HCT116 (cell line): ENCODE measurements around the gene RWDD4. TPM values are rescaled to one million over a fixed set of nuclear protein-coding genes. Genes with fewer than 3 reads are reported as not detected.
A peak's percentile ranks its signal among the peaks of the same experiment; 100 is the strongest.

Experiments
- ATAC-seq: fragments of 200-7000 bp; cut with Tn5 transposase; 2 replicates; pipeline ENCODE4 v1.9.1; 2020; ENCODE audit warnings: mild to moderate bottlenecking, moderate library complexity
- Bru-seq: library from RNA; stranded (reverse); fragments of 400-500 nt; gene quantifications from one replicate; lab custom pipeline; 2021; lab: Mats Ljungman, UMichigan
- BruChase-seq, 2 experiments: library from RNA; stranded (reverse); fragments of 400-500 nt; gene quantifications; one replicate each; lab custom pipeline; 2021; lab: Mats Ljungman, UMichigan
- BruUV-seq: library from RNA; stranded (reverse); fragments of 400-500 nt; replicated peaks from 2 replicates; lab custom pipeline; 2021; lab: Mats Ljungman, UMichigan
- CTCF ChIA-PET: fragments of 300-600 bp; sonication (Branson Sonifier 250); formaldehyde crosslinking; loops from one replicate; lab custom pipeline; 2021; ENCODE audit warnings: antibody characterized with exemption; lab: Charles Lee
- POLR2A ChIA-PET: fragments of 300-600, 350-600 bp; sonication (Branson Sonifier 250); formaldehyde crosslinking; loops from one replicate; lab custom pipeline; 2021; ENCODE audit warnings: antibody characterized with exemption; lab: Charles Lee
- RAD21 ChIA-PET, 2 experiments: fragments of 300-600 bp; sonication (Branson Sonifier 250); formaldehyde crosslinking; loops; one replicate each; lab custom pipeline; 2023; ENCODE audit warnings: low total read pairs in 2 of 2; ENCODE audit not compliant: uncharacterized antibody in 2 of 2, unreplicated experiment in 2 of 2, low non-redundant PET in 1 of 2; lab: Charles Lee
- DNase-seq: peaks from one replicate; pipeline ENCODE4 v3.0.0-alpha.2; 2010; ENCODE audit warnings: low read depth, low spot score
- H2AFZ ChIP-seq: fragments of 200-600 bp; shearing (Covaris generic), sonication (generic); 2 replicates; pipeline ENCODE4 v1.6.1; 2017; ENCODE audit warnings: low read depth, mixed run types, mixed read lengths, antibody characterized with exemption, low read length; ENCODE audit not compliant: poor library complexity, severe bottlenecking
- H3K27ac ChIP-seq: 2 replicates; pipeline ENCODE4 v1.5.1; 2012; ENCODE audit warnings: low read depth, low read length
- H3K27me3 ChIP-seq: fragments of 200-600 bp; sonication (generic); 2 replicates; pipeline ENCODE4 v1.6.1; 2016; ENCODE audit warnings: mixed run types, low read length, mixed read lengths; ENCODE audit not compliant: insufficient read depth
- H3K36me3 ChIP-seq, 2 experiments: fragments of 200-500 bp in 1 of 2; fragments of 200-600 bp in 1 of 2; sonication (Bioruptor generic) in 1 of 2; sonication (generic) in 1 of 2; 2 replicates each; pipeline versions ENCODE4 v1.5.1 to v1.6.1; 2014 to 2016; ENCODE audit warnings: low read length in 2 of 2, inconsistent platforms in 1 of 2, mixed read lengths in 1 of 2, mixed run types in 1 of 2; ENCODE audit not compliant: insufficient read depth in 2 of 2, control insufficient read depth in 1 of 2
- H3K4me1 ChIP-seq, 2 experiments: fragments of 200-600 bp in 1 of 2; sonication (generic) in 1 of 2; 2 replicates each; pipeline versions ENCODE4 v1.5.1 to v1.6.1; 2012 to 2017; ENCODE audit warnings: low read length in 2 of 2, inconsistent platforms in 1 of 2, mild to moderate bottlenecking in 1 of 2, mixed read lengths in 1 of 2, mixed run types in 1 of 2, moderate library complexity in 1 of 2; ENCODE audit not compliant: insufficient read depth in 2 of 2, control insufficient read depth in 1 of 2
- H3K4me2 ChIP-seq: fragments of 200-600 bp; sonication (generic); 2 replicates; pipeline ENCODE4 v1.6.1; 2017; ENCODE audit warnings: mixed run types, low read length, mixed read lengths
- H3K4me3 ChIP-seq, 2 experiments: fragments of 200-600 bp in 1 of 2; sonication (generic) in 1 of 2; replicated peaks in 1 of 2; 2 replicates each; pipeline ENCODE4 v1.5.1; 2011 to 2016; ENCODE audit warnings: low read length in 2 of 2, control low read depth in 1 of 2, low read depth in 1 of 2, mild to moderate bottlenecking in 1 of 2, mixed read lengths in 1 of 2, mixed run types in 1 of 2
- H3K79me2 ChIP-seq: fragments of 200-600 bp; sonication (generic); 2 replicates; pipeline ENCODE4 v1.6.1; 2017; ENCODE audit warnings: mild to moderate bottlenecking, mixed run types, low read length, moderate library complexity, mixed read lengths; ENCODE audit not compliant: insufficient read depth
- H3K9ac ChIP-seq: fragments of 200-600 bp; sonication (generic); 2 replicates; pipeline ENCODE4 v1.6.1; 2016; ENCODE audit warnings: low read length, mixed read lengths
- H3K9me2 ChIP-seq: fragments of 200-600 bp; sonication (generic), shearing (Covaris generic); 2 replicates; pipeline ENCODE4 v1.6.1; 2017; ENCODE audit warnings: mixed run types, mild to moderate bottlenecking, moderate library complexity; ENCODE audit not compliant: insufficient read depth
- H3K9me3 ChIP-seq, 2 experiments: fragments of 200-500 bp in 1 of 2; fragments of 200-600 bp in 1 of 2; sonication (Bioruptor generic) in 1 of 2; sonication (generic) in 1 of 2; 2 replicates each; pipeline ENCODE4 v1.6.1; 2014 to 2017; ENCODE audit warnings: low read length in 2 of 2, mixed read lengths in 2 of 2, inconsistent platforms in 1 of 2, low read depth in 1 of 2, mild to moderate bottlenecking in 1 of 2, mixed run types in 1 of 2, moderate library complexity in 1 of 2; ENCODE audit not compliant: control insufficient read depth in 1 of 2, insufficient read depth in 1 of 2
- H4K20me1 ChIP-seq: fragments of 200-600 bp; sonication (generic), shearing (Covaris generic); 2 replicates; pipeline ENCODE4 v1.6.1; 2017; ENCODE audit warnings: mixed run types, mild to moderate bottlenecking, moderate library complexity; ENCODE audit not compliant: insufficient read depth
- EGR1 ChIP-seq: IDR thresholded peaks from 2 replicates; pipeline ENCODE4 v1.6.1; 2012; ENCODE audit warnings: low read depth
- ELF1 ChIP-seq: IDR thresholded peaks from 2 replicates; pipeline ENCODE4 v1.6.1; 2012; ENCODE audit warnings: low read depth, borderline replicate concordance
- FOSL1 ChIP-seq: IDR thresholded peaks from 2 replicates; pipeline ENCODE4 v1.6.1; 2012; ENCODE audit warnings: low read depth
- MAX ChIP-seq: IDR thresholded peaks from 2 replicates; pipeline ENCODE4 v1.6.1; 2012
- POLR2A ChIP-seq: IDR thresholded peaks from 2 replicates; pipeline ENCODE4 v1.7.0; 2011; ENCODE audit warnings: borderline replicate concordance; ENCODE audit not compliant: insufficient read depth, insufficient read length; ENCODE audit errors: extremely low read depth
- POLR2AphosphoS5 ChIP-seq: IDR thresholded peaks from 2 replicates; pipeline ENCODE4 v1.6.1; 2011; ENCODE audit warnings: mild to moderate bottlenecking, low read depth, low read length, moderate library complexity
- RAD21 ChIP-seq: IDR thresholded peaks from 2 replicates; pipeline ENCODE4 v1.6.1; 2012; ENCODE audit warnings: low read depth, mild to moderate bottlenecking
- REST ChIP-seq: IDR thresholded peaks from 2 replicates; pipeline ENCODE4 v1.6.1; 2012; ENCODE audit warnings: low read depth
- SP1 ChIP-seq: IDR thresholded peaks from 2 replicates; pipeline ENCODE4 v1.6.1; 2012; ENCODE audit warnings: low read depth
- TCF7L2 ChIP-seq: IDR thresholded peaks from 2 replicates; pipeline ENCODE4 v1.7.0; 2011; ENCODE audit warnings: borderline replicate concordance, inconsistent platforms; ENCODE audit not compliant: insufficient read depth, insufficient read length; ENCODE audit errors: extremely low read depth
- ZFX ChIP-seq: fragments of 450-650 bp; IDR thresholded peaks from 2 replicates; pipeline ENCODE4 v1.6.1; 2017
- ZNF274 ChIP-seq: fragments of 200-500 bp; sonication (Bioruptor generic); IDR thresholded peaks from 2 replicates; pipeline ENCODE4 v1.6.1; 2014; ENCODE audit warnings: mild to moderate bottlenecking, low read depth, low read length, inconsistent platforms
- intact Hi-C: fragments of 100-400 bp; cut with micrococcal nuclease; formaldehyde crosslinking; loops from 2 replicates; pipeline ENCODE4 v1.10.0; 2022
- long read RNA-seq: library from polyadenylated mRNA; unstranded; transcript quantifications from one replicate; pipeline ENCODE4 v2.0.0, GENCODE V29; 2021; ENCODE audit not compliant: unreplicated experiment
- polyA plus RNA-seq: library from polyadenylated mRNA; unstranded; fragments of >200 nt; gene quantifications from 2 replicates; pipeline ENCODE4 v1.2.1, GENCODE V29; 2012; ENCODE audit warnings: missing spikeins
- total RNA-seq: library from RNA; stranded (reverse); gene quantifications from one replicate; pipeline ENCODE4 v1.2.1, GENCODE V29; 2021; ENCODE audit not compliant: unreplicated experiment

The RWDD4 gene
- total RNA-seq, result 11.9 TPM
- 3.9 and 4.6 TPM in 2 replicates for polyA plus RNA-seq
- Bru-seq, nascent RNA, result percentile 54 among the genes with signal in this experiment
- percentile 67 among the genes with signal in this experiment for BruChase-seq, experiment 1, labeled RNA remaining after a 6-hour chase
- percentile 57 among the genes with signal in this experiment for BruChase-seq, experiment 2, labeled RNA remaining after a 2-hour chase
- long read RNA-seq, transcript RWDD4-202 (7 exons, 2,590 nt), result major isoform, 13 of 21 reads
- long read RNA-seq, partial matches to known transcripts, result 0 of 21 reads
- long read RNA-seq, other reads (novel, unspliced or antisense), result 8 of 21 reads

- Histone ChIP-seq H3K27me3 (no peaks in the 10 kb centered on the region), H3K4me3 (peak within 1 kb of the TSS; percentile 66 to 77), H3K9ac (peak within 1 kb of the TSS; percentile 79), H3K9me3 (no peaks in the 10 kb centered on the region), H3K36me3 (no peaks in the 10 kb centered on the region), H4K20me1 (no peaks in the 10 kb centered on the region), H3K27ac (peak within 1 kb of the TSS; percentile 51; the same call in 1 of the 2 replicates), H3K79me2 (peaks cover 25% of the 10 kb centered on the region), H3K4me2 (peak within 1 kb of the TSS; percentile 79), H2AFZ (no peak within 1 kb of the TSS), H3K4me1 (peaks cover 3 to 11% of the 10 kb centered on the region in 2 experiments; a peak in 2 of 4 replicates), H3K9me2 (no peaks in the 10 kb centered on the region)
- BruUV-seq, result no TSS peak
- peak; percentile 99 for ATAC-seq
- TF ChIP-seq POLR2A (peak; percentile 37), ZFX (peak; percentile 55), EGR1 (0 out of 2 replicates have a peak, but pooled peaks have one; percentile 26), REST (no peak), SP1 (peak; percentile 84), ZNF274 (no peak), TCF7L2 (no peak), FOSL1 (no peak), MAX (peak; percentile 33; the same call in 1 of the 2 replicates), POLR2AphosphoS5 (peak; percentile 33; the same call in 1 of the 2 replicates), ELF1 (peak; percentile 39; the same call in 1 of the 2 replicates), RAD21 (no peak)
- peak; percentile 88 for DNase-seq
- ChIA-PET RAD21 (no interaction called here), CTCF (no interaction called here), POLR2A (no interaction called here)
- intact Hi-C loops, result loop anchor here (10.0 kb wide), 1 partner anchor 154 kb away; the partner anchor contains the start of gene ING2
Measured at GRCh38 chr4:183659029-183659871, at the start of gene RWDD4, which contains the start of gene TRAPPC11. RWDD4 (minus strand) TSS chr4:183659185; CDS start chr4:183658952, 233 bp downstream. TRAPPC11 (plus strand) TSS chr4:183659293; CDS start chr4:183663868, 4,575 bp downstream.
